HepG2 (cell line): ENCODE measurements around the gene NCKIPSD. TPM values are rescaled to one million over a fixed set of nuclear protein-coding genes. Genes with fewer than 3 reads are reported as not detected.

ENCODE experiments used
- MYC ChIP-seq: sonication (generic); formaldehyde crosslinking; IDR thresholded peaks from 2 replicates; pipeline ENCODE4 v1.9.0; 2021; ENCODE audit warnings: missing genetic modification reagents, borderline replicate concordance
- SAP130 ChIP-seq: IDR thresholded peaks from 2 replicates; pipeline ENCODE4 v1.6.1; 2016; ENCODE audit warnings: low read depth
- SPEN ChIP-seq: sonication (generic); formaldehyde crosslinking; IDR thresholded peaks from 2 replicates; pipeline ENCODE4 v1.5.1; 2020; ENCODE audit warnings: low read depth, mild to moderate bottlenecking, missing genetic modification reagents
- TRIM24 ChIP-seq: sonication (generic); formaldehyde crosslinking; IDR thresholded peaks from 2 replicates; pipeline ENCODE4 v1.8.0; 2022; ENCODE audit warnings: mild to moderate bottlenecking, missing genetic modification reagents
- YEATS2 ChIP-seq: sonication (generic); formaldehyde crosslinking; IDR thresholded peaks from 2 replicates; pipeline ENCODE4 v1.4.0; 2020; ENCODE audit warnings: missing genetic modification reagents, borderline replicate concordance
- ZFP62 ChIP-seq: sonication (generic); formaldehyde crosslinking; IDR thresholded peaks from 2 replicates; pipeline ENCODE4 v1.4.0; 2020; ENCODE audit warnings: missing genetic modification reagents
- ZNF326 ChIP-seq: sonication (generic); formaldehyde crosslinking; IDR thresholded peaks from 2 replicates; pipeline ENCODE4 v1.4.0; 2020; ENCODE audit warnings: missing genetic modification reagents, borderline replicate concordance
- polyA plus RNA-seq, 8 experiments: library from polyadenylated mRNA; depleted of rRNA in 3 of 8; stranded (reverse) in 7 of 8; unstranded in 1 of 8; fragments of >200 nt; fragmentation: Illumina TruSeq in 4 of 8; extraction: Trizol in 4 of 8; gene quantifications; 2 replicates each; pipeline versions ENCODE4 v1.2.1 to v1.2.3, GENCODE V29; 2011 to 2016; ENCODE audit warnings: low read depth in 4 of 8, missing spikeins in 1 of 8, mixed read lengths in 1 of 8; ENCODE audit not compliant: insufficient read depth in 1 of 8
- total RNA-seq, 5 experiments: library from RNA; depleted of rRNA; stranded (reverse); fragments of >200 nt; fragmentation: Illumina TruSeq; extraction: Trizol; gene quantifications; 2 replicates each; pipeline ENCODE4 v1.2.3, GENCODE V29; 2016; ENCODE audit warnings: low read depth in 1 of 5
- TF ChIP-seq, protein P1 (sequence below): sonication (generic); formaldehyde crosslinking; IDR thresholded peaks from 2 replicates; pipeline ENCODE4 v1.4.0; 2020; ENCODE audit warnings: mild to moderate bottlenecking, missing genetic modification reagents
- TF ChIP-seq, protein P2 (sequence below): sonication (generic); formaldehyde crosslinking; IDR thresholded peaks from 2 replicates; pipeline ENCODE4 v1.5.0; 2020; ENCODE audit warnings: missing genetic modification reagents, mild to moderate bottlenecking, borderline replicate concordance
- TF ChIP-seq, protein P3 (sequence below): sonication (generic); formaldehyde crosslinking; IDR thresholded peaks from 2 replicates; pipeline ENCODE4 v1.9.0; 2021; ENCODE audit warnings: mild to moderate bottlenecking, missing genetic modification reagents
- TF ChIP-seq, protein P4 (sequence below): sonication (generic); formaldehyde crosslinking; IDR thresholded peaks from 2 replicates; pipeline ENCODE4 v1.4.0; 2020; ENCODE audit warnings: mild to moderate bottlenecking, missing genetic modification reagents

The NCKIPSD gene
- total and polyA plus RNA-seq, 2 of the 13 experiments (the other 11 are each of a cell fraction or from before 2014, with no cell fraction given) = 13.5 to 35.2 TPM

DNA sequence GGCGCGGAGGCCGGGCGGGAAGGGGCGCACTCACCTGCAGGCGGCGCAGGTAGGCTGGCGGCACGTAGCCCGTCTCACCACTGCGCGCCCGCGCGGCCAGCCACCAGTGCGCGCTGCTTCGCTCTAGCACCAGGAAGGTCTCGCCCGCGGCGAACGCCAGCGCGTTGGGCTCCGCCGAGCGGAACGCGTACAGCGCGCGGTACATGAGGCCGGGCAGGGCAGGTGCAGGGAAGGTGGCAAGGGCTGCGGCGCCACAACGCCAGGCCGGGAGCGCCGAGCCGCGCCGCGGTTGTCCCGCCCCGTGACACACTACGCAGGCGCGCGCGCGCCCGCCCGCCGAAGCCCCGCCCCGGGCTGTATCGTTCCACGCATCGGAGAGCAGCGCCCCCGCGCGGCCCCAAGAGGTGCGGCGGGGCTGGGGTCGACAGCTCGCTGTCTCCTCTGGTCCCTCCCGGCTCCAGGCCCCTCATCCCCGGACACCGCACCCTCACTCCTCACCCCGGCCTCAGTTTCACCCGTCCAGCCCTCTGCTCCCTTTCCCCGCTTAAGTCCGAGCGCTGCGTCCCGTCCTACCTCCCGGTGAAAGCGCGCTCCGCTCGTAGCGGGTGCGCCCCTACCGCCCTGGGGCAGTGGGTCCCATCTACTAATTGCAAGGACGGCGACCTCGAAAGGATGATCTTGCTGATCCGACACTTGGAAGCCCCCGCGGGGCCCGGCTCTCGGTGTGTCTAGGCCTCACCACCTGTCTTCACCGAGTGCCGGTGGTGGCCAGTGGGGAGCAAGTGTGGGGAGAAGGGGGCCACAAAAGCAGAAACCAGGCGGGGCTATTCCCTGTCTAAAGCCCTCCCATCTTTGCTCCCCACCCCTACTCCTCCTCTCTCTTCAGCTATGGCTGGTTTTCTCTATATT lies at the start of gene NCKIPSD (continued):
- peak; percentile 56 for TF ChIP-seq YEATS2
- TF ChIP-seq, protein P1, sequence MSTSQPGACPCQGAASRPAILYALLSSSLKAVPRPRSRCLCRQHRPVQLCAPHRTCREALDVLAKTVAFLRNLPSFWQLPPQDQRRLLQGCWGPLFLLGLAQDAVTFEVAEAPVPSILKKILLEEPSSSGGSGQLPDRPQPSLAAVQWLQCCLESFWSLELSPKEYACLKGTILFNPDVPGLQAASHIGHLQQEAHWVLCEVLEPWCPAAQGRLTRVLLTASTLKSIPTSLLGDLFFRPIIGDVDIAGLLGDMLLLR = peak; percentile 87
- TF ChIP-seq TRIM24 (CRISPR knock-in tag) = no peak
- TF ChIP-seq SPEN (CRISPR knock-in tag) = peak; percentile 96
- no peak for TF ChIP-seq ZFP62 (CRISPR knock-in tag)
- TF ChIP-seq, protein P2, sequence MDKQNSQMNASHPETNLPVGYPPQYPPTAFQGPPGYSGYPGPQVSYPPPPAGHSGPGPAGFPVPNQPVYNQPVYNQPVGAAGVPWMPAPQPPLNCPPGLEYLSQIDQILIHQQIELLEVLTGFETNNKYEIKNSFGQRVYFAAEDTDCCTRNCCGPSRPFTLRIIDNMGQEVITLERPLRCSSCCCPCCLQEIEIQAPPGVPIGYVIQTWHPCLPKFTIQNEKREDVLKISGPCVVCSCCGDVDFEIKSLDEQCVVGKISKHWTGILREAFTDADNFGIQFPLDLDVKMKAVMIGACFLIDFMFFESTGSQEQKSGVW (CRISPR knock-in tag) = no peak
- TF ChIP-seq MYC (CRISPR knock-in tag) = peak; percentile 88
- TF ChIP-seq, protein P3, sequence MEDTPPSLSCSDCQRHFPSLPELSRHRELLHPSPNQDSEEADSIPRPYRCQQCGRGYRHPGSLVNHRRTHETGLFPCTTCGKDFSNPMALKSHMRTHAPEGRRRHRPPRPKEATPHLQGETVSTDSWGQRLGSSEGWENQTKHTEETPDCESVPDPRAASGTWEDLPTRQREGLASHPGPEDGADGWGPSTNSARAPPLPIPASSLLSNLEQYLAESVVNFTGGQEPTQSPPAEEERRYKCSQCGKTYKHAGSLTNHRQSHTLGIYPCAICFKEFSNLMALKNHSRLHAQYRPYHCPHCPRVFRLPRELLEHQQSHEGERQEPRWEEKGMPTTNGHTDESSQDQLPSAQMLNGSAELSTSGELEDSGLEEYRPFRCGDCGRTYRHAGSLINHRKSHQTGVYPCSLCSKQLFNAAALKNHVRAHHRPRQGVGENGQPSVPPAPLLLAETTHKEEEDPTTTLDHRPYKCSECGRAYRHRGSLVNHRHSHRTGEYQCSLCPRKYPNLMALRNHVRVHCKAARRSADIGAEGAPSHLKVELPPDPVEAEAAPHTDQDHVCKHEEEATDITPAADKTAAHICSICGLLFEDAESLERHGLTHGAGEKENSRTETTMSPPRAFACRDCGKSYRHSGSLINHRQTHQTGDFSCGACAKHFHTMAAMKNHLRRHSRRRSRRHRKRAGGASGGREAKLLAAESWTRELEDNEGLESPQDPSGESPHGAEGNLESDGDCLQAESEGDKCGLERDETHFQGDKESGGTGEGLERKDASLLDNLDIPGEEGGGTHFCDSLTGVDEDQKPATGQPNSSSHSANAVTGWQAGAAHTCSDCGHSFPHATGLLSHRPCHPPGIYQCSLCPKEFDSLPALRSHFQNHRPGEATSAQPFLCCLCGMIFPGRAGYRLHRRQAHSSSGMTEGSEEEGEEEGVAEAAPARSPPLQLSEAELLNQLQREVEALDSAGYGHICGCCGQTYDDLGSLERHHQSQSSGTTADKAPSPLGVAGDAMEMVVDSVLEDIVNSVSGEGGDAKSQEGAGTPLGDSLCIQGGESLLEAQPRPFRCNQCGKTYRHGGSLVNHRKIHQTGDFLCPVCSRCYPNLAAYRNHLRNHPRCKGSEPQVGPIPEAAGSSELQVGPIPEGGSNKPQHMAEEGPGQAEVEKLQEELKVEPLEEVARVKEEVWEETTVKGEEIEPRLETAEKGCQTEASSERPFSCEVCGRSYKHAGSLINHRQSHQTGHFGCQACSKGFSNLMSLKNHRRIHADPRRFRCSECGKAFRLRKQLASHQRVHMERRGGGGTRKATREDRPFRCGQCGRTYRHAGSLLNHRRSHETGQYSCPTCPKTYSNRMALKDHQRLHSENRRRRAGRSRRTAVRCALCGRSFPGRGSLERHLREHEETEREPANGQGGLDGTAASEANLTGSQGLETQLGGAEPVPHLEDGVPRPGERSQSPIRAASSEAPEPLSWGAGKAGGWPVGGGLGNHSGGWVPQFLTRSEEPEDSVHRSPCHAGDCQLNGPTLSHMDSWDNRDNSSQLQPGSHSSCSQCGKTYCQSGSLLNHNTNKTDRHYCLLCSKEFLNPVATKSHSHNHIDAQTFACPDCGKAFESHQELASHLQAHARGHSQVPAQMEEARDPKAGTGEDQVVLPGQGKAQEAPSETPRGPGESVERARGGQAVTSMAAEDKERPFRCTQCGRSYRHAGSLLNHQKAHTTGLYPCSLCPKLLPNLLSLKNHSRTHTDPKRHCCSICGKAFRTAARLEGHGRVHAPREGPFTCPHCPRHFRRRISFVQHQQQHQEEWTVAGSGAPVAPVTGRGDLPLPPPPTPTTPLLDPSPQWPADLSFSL (CRISPR knock-in tag) = no peak
- TF ChIP-seq, protein P4, sequence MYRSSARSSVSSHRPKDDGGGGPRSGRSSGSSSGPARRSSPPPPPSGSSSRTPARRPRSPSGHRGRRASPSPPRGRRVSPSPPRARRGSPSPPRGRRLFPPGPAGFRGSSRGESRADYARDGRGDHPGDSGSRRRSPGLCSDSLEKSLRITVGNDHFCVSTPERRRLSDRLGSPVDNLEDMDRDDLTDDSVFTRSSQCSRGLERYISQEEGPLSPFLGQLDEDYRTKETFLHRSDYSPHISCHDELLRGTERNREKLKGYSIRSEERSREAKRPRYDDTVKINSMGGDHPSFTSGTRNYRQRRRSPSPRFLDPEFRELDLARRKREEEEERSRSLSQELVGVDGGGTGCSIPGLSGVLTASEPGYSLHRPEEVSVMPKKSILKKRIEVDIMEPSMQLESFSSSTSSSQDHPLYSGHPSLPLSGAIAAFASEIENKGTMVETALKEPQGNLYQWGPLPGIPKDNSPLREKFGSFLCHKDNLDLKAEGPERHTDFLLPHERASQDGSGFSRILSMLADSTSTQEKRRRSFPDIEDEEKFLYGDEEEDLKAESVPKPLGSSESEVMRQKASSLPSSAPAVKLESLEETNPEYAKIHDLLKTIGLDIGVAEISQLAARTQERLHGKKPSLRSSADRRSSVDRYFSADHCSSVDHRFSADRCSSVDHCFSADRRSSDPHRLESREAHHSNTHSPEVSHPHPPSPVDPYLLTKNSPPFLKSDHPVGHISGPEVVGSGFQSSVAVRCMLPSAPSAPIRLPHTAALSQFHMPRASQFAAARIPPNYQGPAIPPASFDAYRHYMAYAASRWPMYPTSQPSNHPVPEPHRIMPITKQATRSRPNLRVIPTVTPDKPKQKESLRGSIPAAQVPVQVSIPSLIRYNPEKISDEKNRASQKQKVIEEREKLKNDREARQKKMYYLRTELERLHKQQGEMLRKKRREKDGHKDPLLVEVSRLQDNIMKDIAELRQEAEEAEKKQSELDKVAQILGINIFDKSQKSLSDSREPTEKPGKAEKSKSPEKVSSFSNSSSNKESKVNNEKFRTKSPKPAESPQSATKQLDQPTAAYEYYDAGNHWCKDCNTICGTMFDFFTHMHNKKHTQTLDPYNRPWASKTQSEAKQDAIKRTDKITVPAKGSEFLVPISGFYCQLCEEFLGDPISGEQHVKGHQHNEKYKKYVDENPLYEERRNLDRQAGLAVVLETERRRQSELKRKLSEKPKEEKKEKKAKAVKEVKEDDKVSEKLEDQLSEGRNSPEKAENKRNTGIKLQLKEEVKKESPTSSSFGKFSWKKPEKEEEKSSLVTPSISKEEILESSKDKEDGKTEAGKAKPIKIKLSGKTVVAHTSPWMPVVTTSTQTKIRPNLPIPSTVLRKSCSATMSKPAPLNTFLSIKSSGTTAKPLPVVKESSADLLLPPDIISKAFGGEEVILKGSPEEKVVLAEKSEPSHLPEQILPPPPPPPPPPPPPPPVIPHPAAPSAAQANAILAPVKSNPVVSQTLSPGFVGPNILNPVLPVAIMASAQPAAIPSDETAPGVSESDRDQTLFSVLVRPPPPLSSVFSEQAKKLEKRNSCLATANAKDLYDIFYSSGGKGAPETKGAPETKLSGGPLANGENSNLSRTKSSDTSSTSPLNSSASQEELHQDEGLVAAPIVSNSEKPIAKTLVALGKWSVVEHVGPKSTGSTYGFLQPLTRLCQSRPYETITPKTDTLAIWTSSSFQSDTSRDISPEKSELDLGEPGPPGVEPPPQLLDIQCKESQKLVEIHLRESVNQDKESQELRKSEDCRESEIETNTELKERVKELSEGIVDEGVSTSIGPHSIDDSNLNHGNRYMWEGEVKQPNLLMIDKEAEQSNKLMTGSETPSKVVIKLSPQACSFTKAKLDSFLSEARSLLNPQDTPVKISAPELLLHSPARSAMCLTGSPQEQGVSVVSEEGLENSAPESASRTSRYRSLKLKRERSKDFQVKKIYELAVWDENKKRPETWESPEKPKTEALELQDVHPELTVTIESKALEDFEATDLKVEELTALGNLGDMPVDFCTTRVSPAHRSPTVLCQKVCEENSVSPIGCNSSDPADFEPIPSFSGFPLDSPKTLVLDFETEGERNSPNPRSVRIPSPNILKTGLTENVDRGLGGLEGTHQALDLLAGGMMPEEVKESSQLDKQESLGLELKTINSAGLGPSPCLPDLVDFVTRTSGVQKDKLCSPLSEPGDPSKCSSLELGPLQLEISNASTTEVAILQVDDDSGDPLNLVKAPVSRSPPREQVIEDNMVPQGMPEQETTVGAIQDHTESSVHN = peak; percentile 91
- TF ChIP-seq SAP130 = peak; percentile 93
- TF ChIP-seq ZNF326 (CRISPR knock-in tag) = no peak
